NCI-H748 (cell line): ENCODE measurements around the gene FPR2.
A peak's percentile ranks its signal among the peaks of the same experiment; 100 is the strongest.
"Not testable (repeated sequence)": the region's sequence is repeated elsewhere in the genome, so short reads cannot be mapped to it uniquely, and the experiment has no call there.

Experiments used
- DNase-seq: peaks from one replicate; lab custom pipeline; 2025; ENCODE audit not compliant: unreplicated experiment; lab: John Stamatoyannopoulos, UW

Gene FPR2

GRCh38 chr19:51739466-51740213 lies 21.3 kb upstream of the FPR2 start:
- no peak for DNase-seq

DNA sequence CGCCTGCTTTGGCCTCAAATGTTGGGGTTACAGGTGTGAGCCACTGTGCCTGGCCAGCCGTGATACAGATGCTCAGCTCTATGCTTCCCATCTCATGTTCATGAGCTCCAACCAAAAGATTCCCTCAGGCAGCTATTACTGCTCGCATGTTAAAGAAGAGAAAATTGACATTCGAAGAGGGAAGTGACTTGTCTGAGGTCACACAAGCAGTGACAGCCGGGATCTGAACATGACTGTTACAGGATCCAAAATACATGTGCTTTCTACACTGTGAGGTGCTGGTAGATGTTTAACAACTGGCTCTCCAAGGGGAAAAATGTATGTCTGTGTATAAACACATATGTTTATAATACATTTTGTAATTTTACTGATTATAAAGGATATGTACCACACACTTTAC lies 20.6 kb upstream of the FPR2 start:
- no peak for DNase-seq

- no peak for DNase-seq
Measured at GRCh38 chr19:51742789-51743188, 18.2 kb upstream of the FPR2 start.

GRCh38 chr19:51743405-51743804 lies 17.6 kb upstream of the FPR2 start:
- DNase-seq = no peak

DNA sequence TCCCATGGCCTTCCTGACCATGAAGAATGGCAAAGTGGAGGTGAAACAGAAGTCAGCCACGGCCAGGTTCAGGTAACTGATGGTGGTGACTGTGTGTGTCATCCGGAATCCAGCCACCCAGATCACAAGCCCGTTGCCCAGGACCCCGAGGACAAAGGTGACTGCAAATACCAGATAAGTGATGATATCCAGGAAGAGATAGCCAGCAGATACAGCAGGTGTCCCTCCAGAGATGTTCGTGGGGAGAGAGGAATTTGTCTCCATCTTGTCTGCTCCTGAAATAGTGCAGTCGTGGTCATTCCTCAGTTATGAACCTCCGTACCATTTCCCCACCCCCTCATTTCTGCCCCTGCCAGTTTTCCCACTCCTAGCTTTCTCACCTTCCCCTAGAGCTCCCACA lies 14.2 kb upstream of the FPR2 start:
- DNase-seq = no peak

DNA sequence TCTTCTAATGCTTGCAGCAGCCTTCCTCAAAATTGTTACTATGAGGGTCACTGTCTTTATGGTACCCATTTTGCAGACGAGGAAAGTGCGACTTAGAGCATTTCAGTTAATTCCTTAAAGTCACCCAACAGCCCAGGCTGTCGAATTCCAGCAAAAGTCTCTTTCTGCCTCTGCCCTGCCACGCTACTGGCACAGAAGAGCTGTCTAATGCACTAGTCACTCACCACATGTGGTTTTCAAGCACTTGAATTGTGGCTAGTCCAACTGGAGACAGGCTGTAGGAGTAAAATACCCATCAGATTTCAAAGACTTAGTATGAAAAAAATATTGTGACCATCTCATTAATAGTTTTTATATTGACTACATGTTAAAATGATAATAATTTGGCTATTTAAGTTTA lies 11.0 kb upstream of the FPR2 start:
- no peak for DNase-seq

DNA sequence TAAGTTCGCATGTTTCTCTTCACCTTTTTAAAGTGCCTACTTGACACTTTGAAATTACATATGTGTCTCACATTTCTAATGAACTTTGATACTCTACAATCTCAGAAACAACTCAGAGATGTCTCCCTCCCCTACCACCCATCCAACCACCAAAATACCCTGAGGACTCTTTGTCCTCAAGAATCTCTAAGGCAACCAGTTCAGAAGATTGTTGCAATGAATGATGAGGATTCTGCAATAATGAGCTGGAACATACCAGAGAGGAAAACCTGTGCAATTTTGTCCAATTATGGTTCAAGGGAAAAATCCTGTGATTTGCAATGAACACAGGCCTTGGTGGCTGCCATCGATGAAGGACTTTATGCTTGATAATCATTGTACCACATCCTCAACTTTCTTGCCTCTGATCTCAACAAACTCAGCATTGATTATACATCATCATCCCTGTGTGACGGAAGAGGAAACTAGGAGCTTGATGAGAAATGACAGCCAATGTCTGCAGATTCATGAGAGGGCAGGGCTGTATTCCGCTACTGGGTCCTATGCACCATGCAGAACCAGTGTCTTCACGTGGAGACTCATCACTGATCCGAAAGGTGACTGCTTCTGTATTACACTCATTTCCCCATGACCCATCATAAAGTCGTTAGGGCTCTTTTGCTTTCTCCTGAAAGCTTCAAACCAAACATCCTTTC lies 10.4 kb upstream of the FPR2 start:
- no peak for DNase-seq

GRCh38 chr19:51751655-51752054 lies 9.3 kb upstream of the FPR2 start, which contains the start of gene FPR1:
TSS of gene FPR1 (minus strand) at chr19:51751878. CDS start at chr19:51746994, 4,884 bp downstream.
- no peak for DNase-seq

- no peak for DNase-seq
Measured at GRCh38 chr19:51754109-51754508, 6.9 kb upstream of the FPR2 start.

DNA sequence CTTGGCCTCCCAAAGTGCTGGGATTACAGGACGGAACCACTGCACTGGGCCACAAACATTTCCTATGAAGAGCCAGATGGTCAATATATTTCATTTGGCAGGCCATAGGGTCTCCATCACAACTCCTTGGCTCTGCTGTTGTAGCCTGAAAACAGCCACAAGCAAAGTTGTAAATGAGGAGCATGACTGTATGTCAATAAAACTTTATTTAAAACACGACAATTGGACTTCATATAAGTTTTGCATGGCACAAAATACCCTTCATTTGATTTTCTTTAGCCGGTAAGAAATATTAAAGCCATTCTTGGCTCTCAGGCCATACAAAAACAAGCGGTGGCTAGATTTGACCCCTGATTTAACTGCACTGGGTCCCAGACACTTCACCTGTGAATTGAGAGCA lies 6.2 kb upstream of the FPR2 start:
- DNase-seq = no peak

DNA sequence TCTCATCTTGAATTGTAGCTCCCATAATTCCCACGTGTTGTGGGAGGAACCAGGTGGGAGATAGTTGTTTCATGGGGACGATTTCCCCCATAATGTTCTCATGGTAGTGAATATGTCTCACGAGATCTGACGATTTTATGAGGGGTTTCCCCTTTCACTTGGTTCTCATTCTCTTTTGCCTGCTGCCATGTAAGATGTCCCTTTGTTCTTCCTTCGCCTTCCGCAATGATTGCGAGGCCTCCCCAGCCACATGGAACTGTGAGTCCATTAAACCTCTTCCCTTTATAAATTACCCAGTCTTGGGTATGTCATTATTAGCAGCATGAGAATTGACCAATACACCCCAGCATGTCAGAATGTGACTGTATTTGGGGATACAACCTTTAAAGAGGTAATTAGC lies 5.4 kb upstream of the FPR2 start:
- no peak for DNase-seq

- DNase-seq = no peak
Measured at GRCh38 chr19:51761696-51762095, 716 bp downstream of the FPR2 start.

DNA sequence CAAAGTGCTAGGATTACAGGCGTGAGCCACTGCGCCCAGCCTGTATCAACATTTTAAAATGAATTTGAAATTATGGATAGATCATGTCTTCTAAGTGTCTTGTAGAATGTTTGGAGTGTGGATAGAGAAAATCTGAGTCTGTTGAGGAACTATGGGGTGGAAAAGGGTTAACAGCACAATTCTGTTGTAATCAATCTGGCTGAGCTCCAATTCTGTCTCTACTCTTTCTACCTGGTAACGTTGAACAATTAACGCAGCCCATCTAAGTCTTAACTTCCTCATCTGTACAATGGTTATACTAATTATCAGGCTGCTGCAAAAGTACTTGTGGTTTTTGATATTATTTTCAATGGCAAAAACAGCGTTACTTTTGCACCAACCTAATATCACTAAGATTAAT lies 4.1 kb downstream of the FPR2 start:
- no peak for DNase-seq

- DNase-seq = no peak
Measured at GRCh38 chr19:51766461-51766860, 5.5 kb downstream of the FPR2 start.

GRCh38 chr19:51771376-51772130 lies 10.6 kb downstream of the FPR2 start:
- DNase-seq = no peak

- no peak for DNase-seq
Measured at GRCh38 chr19:51772977-51773376, 12.0 kb downstream of the FPR2 start.

- not testable (repeated sequence) for DNase-seq
Measured at GRCh38 chr19:51776561-51776960, 15.6 kb downstream of the FPR2 start.

DNA sequence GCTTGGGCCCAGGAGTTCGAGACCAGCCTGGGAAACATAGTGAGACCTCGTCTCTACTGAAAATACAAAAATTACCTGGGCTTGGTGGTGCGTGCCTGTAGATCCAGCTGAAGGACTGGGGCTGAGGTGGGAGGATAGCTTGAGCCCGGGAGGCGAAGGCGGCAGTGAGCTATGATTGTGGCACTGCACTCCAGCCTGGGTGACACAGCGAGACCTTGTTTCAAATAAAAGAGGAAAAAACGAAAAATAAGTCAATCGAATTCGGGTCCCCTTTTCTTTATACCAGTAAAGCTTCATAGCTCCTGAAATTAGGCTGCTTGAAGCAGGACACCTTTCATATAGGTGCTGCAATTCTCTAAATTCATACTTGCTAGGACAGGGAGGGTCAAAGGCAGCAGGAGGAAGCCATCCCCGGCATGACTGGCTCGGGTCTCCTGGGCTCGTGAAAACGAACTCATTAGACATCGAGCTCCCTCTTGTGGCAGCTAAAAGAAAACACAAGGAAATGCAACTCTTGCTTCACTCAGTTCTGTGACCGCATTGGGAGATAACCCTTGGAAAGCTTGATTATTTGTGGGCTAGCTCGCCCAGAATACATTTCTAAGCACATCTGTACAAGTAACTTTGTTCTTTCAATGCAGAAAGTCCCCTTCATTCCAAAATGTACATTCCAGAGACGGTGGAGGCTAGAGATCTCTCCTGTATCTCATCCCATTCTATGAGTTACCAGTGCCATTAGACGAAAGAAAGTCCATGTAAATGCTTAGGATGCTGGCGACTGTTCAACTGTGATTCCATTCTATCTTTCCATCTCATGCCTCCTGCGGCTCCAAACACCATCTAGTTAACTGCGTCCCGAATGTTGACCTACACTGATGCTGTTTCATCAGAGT lies 16.8 kb downstream of the FPR2 start:
- DNase-seq = peak; percentile 72

DNA sequence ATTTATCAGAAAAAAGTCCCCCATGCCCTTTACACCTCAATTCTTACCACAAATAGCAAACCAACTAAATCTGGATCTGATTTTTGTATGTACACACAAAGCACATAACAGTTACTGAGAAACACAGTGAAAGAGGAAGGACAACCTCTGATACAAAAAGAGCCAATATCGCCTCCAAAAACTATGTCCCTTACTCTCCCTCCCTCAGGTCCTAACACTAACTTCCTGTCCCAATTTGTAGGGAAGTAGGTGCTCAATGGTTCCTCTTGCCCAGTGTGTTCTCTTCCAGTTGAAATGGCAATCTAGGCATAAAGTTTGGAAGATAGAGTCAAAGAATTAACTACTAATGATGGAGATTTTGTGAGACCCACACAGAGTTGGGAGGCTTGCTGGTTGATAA lies 18.2 kb downstream of the FPR2 start:
- DNase-seq = no peak

DNA sequence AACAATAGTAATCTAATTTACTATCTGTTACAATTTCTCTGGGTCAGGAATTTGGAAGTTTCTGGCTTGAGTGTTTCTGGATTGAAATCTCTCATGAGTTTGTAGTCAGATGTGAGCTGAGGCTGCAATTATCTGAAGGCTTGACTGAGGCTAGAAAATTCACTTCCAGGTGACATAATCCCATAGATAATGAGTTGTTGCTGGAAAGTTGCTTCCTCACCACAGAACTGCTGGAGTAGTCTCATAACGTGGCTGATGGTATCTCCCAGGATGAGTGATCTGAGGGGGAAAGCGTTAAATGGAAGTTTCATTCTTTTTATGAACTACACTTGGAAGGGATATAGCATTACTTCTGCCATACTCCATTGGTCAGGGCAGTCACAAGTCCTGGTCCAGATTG lies 18.7 kb downstream of the FPR2 start:
- no peak for DNase-seq

DNA sequence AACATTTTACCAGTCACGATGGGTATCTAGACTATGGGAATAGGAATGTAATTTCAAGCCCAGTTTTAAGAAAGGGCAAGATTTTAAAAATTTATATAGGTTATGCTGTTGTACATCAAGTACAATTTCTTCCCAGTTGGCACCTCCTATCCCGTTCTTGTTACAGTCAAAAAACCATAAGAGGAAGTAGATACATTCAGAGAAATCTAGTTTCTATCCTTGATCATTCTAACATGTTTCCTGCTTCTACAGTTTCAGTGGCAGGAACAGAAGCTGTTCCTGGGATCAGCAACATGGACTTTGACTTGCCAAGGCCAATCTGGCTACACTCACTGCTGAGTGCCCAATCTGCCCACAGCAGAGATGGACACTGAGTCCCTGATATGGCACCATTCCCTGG lies 19.3 kb downstream of the FPR2 start:
- no peak for DNase-seq
